Peyer's patch (tissue), 4 donors: Measurements from ENCODE around the gene ADK. TPM values are rescaled to one million over a fixed set of nuclear protein-coding genes. Genes with fewer than 3 reads are reported as not detected.

Experiments used
- DNase-seq, 3 donors: peaks; one replicate each; pipeline ENCODE4 v3.0.0-alpha.2; 2017 to 2019
- H3K27ac ChIP-seq, 4 donors: fragments of 200-600 bp; sonication (generic); one replicate each; pipeline ENCODE4 v1.5.1; 2016 to 2019
- H3K27me3 ChIP-seq, 2 donors: fragments of 200-600 bp; sonication (generic); one replicate each; pipeline ENCODE4 v1.5.1; 2019
- H3K36me3 ChIP-seq, 3 donors: fragments of 200-600 bp; sonication (generic); one replicate each; pipeline ENCODE4 v1.5.1; 2016 to 2019
- H3K4me1 ChIP-seq, 4 donors: fragments of 200-600 bp; sonication (generic); one replicate each; pipeline ENCODE4 v1.5.1; 2016 to 2019
- H3K4me3 ChIP-seq, 4 donors: fragments of 200-600 bp; sonication (generic); 1 replicate in 3 of 4; 2 replicates in 1 of 4; pipeline ENCODE4 v1.5.1; 2016 to 2019; ENCODE audit warnings: mild to moderate bottlenecking in 1 of 4
- H3K9me3 ChIP-seq, 4 donors: fragments of 200-600 bp; sonication (generic); one replicate each; pipeline ENCODE4 v1.5.1; 2016 to 2019; ENCODE audit warnings: mild to moderate bottlenecking in 1 of 4
- CTCF ChIP-seq, 6 experiments: fragments of 450-650 bp in 4 of 6; fragments of 200-600 bp in 2 of 6; sonication (generic) in 1 of 6; IDR thresholded peaks; one replicate each; pipeline ENCODE4 v1.5.1; 2017 to 2019; ENCODE audit warnings: antibody characterized with exemption in 6 of 6, mild to moderate bottlenecking in 3 of 6, moderate library complexity in 1 of 6
- POLR2A ChIP-seq, 2 donors: fragments of 450-650 bp; IDR thresholded peaks; one replicate each; pipeline ENCODE4 v1.5.1; 2017; ENCODE audit warnings: antibody characterized with exemption in 2 of 2, mild to moderate bottlenecking in 2 of 2, moderate library complexity in 2 of 2
- total RNA-seq, 4 donors: library from RNA; depleted of rRNA; stranded (reverse); fragments of >200 nt; gene quantifications; one replicate each; pipeline ENCODE4 v1.1.0, GENCODE V29; 2016

Gene ADK
- total RNA-seq, 4 donors from 2014 or later: 7.4 to 50.3 (median 14.3) TPM

GRCh38 chr10:74418285-74418872 is 267.4 kb downstream of the ADK start:
- DNase-seq: no peak
- no peak for TF ChIP-seq POLR2A (IDR thresholded peaks at IDR 0.05)
- no peak for TF ChIP-seq CTCF (IDR thresholded peaks at IDR 0.05)
- no peaks in the 10 kb centered on the region for H3K36me3 ChIP-seq
- H3K27ac ChIP-seq: no peak overlapping the region
- no peaks in the 10 kb centered on the region for H3K27me3 ChIP-seq
- no peaks in the 10 kb centered on the region for H3K9me3 ChIP-seq
- no peaks in the 10 kb centered on the region for H3K4me1 ChIP-seq
- no peak overlapping the region for H3K4me3 ChIP-seq

- no peak for TF ChIP-seq CTCF (IDR thresholded peaks at IDR 0.05)
- no peak for TF ChIP-seq POLR2A (IDR thresholded peaks at IDR 0.05)
- no peaks in the 10 kb centered on the region for H3K4me1 ChIP-seq
- H3K27ac ChIP-seq: no peak overlapping the region
- no peaks in the 10 kb centered on the region for H3K9me3 ChIP-seq
- DNase-seq: no peak
- no peaks in the 10 kb centered on the region for H3K27me3 ChIP-seq
- no peak overlapping the region for H3K4me3 ChIP-seq
- H3K36me3 ChIP-seq: no peaks in the 10 kb centered on the region
These were observed 268.5 kb downstream of the ADK start for GRCh38 chr10:74419491-74419951.

- Histone ChIP-seq H3K27ac (no peak overlapping the region), H3K4me3 (no peak overlapping the region), H3K4me1 (no peaks in the 10 kb centered on the region), H3K27me3 (no peaks in the 10 kb centered on the region), H3K36me3 (no peaks in the 10 kb centered on the region), H3K9me3 (no peaks in the 10 kb centered on the region)
- peak in 1 of 3 donors; percentile 52 for DNase-seq
- TF ChIP-seq CTCF (IDR thresholded peaks at IDR 0.05): peak; percentile 27 to 60 (median 46)
- TF ChIP-seq POLR2A (IDR thresholded peaks at IDR 0.05): no peak
These were observed 268.9 kb downstream of the ADK start for GRCh38 chr10:74419958-74420375.

GRCh38 chr10:74424565-74424964 is 273.5 kb downstream of the ADK start:
- no peaks in the 10 kb centered on the region for H3K9me3 ChIP-seq
- no peak for DNase-seq
- TF ChIP-seq CTCF (IDR thresholded peaks at IDR 0.05): no peak
- no peak for TF ChIP-seq POLR2A (IDR thresholded peaks at IDR 0.05)
- no peaks in the 10 kb centered on the region for H3K36me3 ChIP-seq
- H3K27ac ChIP-seq: no peak overlapping the region
- H3K27me3 ChIP-seq: no peaks in the 10 kb centered on the region
- H3K4me3 ChIP-seq: no peak overlapping the region
- no peaks in the 10 kb centered on the region for H3K4me1 ChIP-seq

GRCh38 chr10:74425456-74426001 is 274.5 kb downstream of the ADK start:
- no peak for DNase-seq
- no peak overlapping the region for H3K4me3 ChIP-seq
- TF ChIP-seq CTCF (IDR thresholded peaks at IDR 0.05): no peak
- no peak for TF ChIP-seq POLR2A (IDR thresholded peaks at IDR 0.05)
- no peaks in the 10 kb centered on the region for H3K36me3 ChIP-seq
- H3K27ac ChIP-seq: no peak overlapping the region
- no peaks in the 10 kb centered on the region for H3K4me1 ChIP-seq
- H3K27me3 ChIP-seq: no peaks in the 10 kb centered on the region
- no peaks in the 10 kb centered on the region for H3K9me3 ChIP-seq
